PC-3 (cell line): ENCODE results near the gene PID1. TPM values are rescaled to one million over a fixed set of nuclear protein-coding genes. Genes with fewer than 3 reads are reported as not detected.

Experiments used
- ATAC-seq: fragments of 200-7000 bp; cut with Tn5 transposase; 2 replicates; pipeline ENCODE4 v1.9.1; 2020; ENCODE audit warnings: mild to moderate bottlenecking, moderate library complexity
- BruUV-seq: library from RNA; stranded (reverse); fragments of 400-500 nt; replicated peaks from 2 replicates; lab custom pipeline; 2021; lab: Mats Ljungman, UMichigan
- CTCF ChIA-PET: fragments of 300-600 bp; sonication (Branson Sonifier 250); formaldehyde crosslinking; loops from one replicate; lab custom pipeline; 2022; ENCODE audit warnings: antibody characterized with exemption; lab: Charles Lee
- POLR2A ChIA-PET: fragments of 300-600 bp; sonication (Branson Sonifier 250); formaldehyde crosslinking; loops from one replicate; lab custom pipeline; 2022; ENCODE audit warnings: antibody characterized with exemption; ENCODE audit not compliant: unreplicated experiment; lab: Charles Lee
- DNase-seq: peaks from one replicate; pipeline ENCODE4 v3.0.0-alpha.2; 2015
- H2AFZ ChIP-seq: fragments of 300-600 bp; sonication (generic); 2 replicates; pipeline ENCODE4 v1.6.0; 2016; ENCODE audit warnings: antibody characterized with exemption, low read length
- H3F3A ChIP-seq: fragments of 300-600 bp; sonication (generic); one replicate; pipeline ENCODE4 v1.6.0; 2017; ENCODE audit warnings: antibody characterized with exemption, low read length, control low read depth, mild to moderate bottlenecking; ENCODE audit not compliant: unreplicated experiment
- H3K27ac ChIP-seq: fragments of 300-600 bp; sonication (generic); 2 replicates; pipeline ENCODE4 v1.5.1; 2016; ENCODE audit warnings: mild to moderate bottlenecking, low read length
- H3K27me3 ChIP-seq: fragments of 300-600 bp; sonication (generic); 2 replicates; pipeline ENCODE4 v1.6.1; 2016; ENCODE audit warnings: low read length, mixed read lengths
- H3K36me3 ChIP-seq: fragments of 300-600 bp; sonication (generic); 2 replicates; pipeline ENCODE4 v1.6.1; 2016; ENCODE audit warnings: low read depth, mixed run types, low read length, mixed read lengths
- H3K4me1 ChIP-seq: fragments of 300-600 bp; sonication (generic); 2 replicates; pipeline ENCODE4 v1.5.1; 2016; ENCODE audit warnings: low read length; ENCODE audit not compliant: insufficient read depth
- H3K4me2 ChIP-seq: fragments of 300-600 bp; sonication (generic); 2 replicates; pipeline ENCODE4 v1.6.0; 2016; ENCODE audit warnings: low read length
- H3K4me3 ChIP-seq: fragments of 300-600 bp; sonication (generic); 2 replicates; pipeline ENCODE4 v1.5.1; 2016; ENCODE audit warnings: mild to moderate bottlenecking, low read length, mixed read lengths
- H3K79me2 ChIP-seq: fragments of 300-600 bp; sonication (generic); 2 replicates; pipeline ENCODE4 v1.6.1; 2017; ENCODE audit warnings: low read length, mixed read lengths
- H3K9ac ChIP-seq: fragments of 300-600 bp; sonication (generic); 2 replicates; pipeline ENCODE4 v1.6.0; 2016; ENCODE audit warnings: mild to moderate bottlenecking, low read length
- H3K9me2 ChIP-seq: fragments of 300-600 bp; sonication (generic); replicated peaks from 2 replicates; pipeline ENCODE4 v1.6.1; 2016; ENCODE audit warnings: mixed run types, low read length, mixed read lengths
- H3K9me3 ChIP-seq: fragments of 300-600 bp; sonication (generic); 2 replicates; pipeline ENCODE4 v1.6.1; 2016; ENCODE audit warnings: low read length, mixed read lengths
- H4K20me1 ChIP-seq: fragments of 300-600 bp; sonication (generic); 2 replicates; pipeline ENCODE4 v1.6.1; 2016; ENCODE audit warnings: low read length, mixed read lengths
- EZH2 ChIP-seq: fragments of 300-600 bp; sonication (generic); IDR thresholded peaks from one replicate; pipeline ENCODE4 v1.6.1; 2017; ENCODE audit warnings: antibody characterized with exemption, mild to moderate bottlenecking, low read length; ENCODE audit not compliant: unreplicated experiment
- EZH2phosphoT487 ChIP-seq: fragments of 300-600 bp; sonication (generic); IDR thresholded peaks from 2 replicates; pipeline ENCODE4 v1.6.1; 2018; ENCODE audit warnings: mild to moderate bottlenecking, antibody characterized with exemption, low read length, borderline replicate concordance
- intact Hi-C: fragments of 100-400 bp; cut with micrococcal nuclease; formaldehyde crosslinking; loops from 2 replicates; pipeline ENCODE4 v1.9.0; 2023
- total RNA-seq: library from RNA; depleted of rRNA; stranded (reverse); fragments of >200 nt; gene quantifications from 2 replicates; pipeline ENCODE4 v1.2.3, GENCODE V29; 2014
- TF ChIP-seq, protein P1 (sequence below): fragments of 300-600 bp; sonication (generic); conservative IDR thresholded peaks from 2 replicates; pipeline ENCODE4 v1.5.1; 2017; ENCODE audit warnings: antibody characterized with exemption, low read depth, mild to moderate bottlenecking, low read length

PID1 gene
- total RNA-seq, 1 experiment from 2014 or later: 0.84 TPM

DNA sequence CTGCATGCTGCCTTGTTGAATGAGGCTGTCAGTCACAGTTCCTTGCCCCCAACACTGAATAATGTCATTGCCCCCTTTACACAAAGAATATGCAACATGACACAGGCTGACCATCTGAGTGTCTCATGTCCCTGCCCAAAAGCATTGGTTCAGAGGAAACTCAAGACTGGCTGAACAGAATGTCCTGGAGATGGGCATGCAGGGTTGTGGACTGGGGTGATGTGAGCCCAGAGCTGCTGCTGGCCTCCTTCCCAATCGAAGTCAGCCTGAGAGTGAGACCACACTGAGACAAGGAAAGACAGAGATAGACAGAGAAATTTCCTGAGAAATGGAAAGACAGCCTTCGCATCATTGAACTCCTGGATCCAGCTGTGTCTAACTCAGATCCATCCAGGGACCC lies 110.1 kb downstream of the PID1 start:
- ATAC-seq (no peak), DNase-seq (no peak)
- H3F3A ChIP-seq: no peaks in the 10 kb centered on the region
- H3K4me1 ChIP-seq: no peaks in the 10 kb centered on the region
- no TSS peak for BruUV-seq
- H3K27ac ChIP-seq: no peak overlapping the region
- no peak overlapping the region for H3K4me2 ChIP-seq
- no peaks in the 10 kb centered on the region for H3K36me3 ChIP-seq
- H2AFZ ChIP-seq: no peak overlapping the region
- no peaks in the 10 kb centered on the region for H3K9me3 ChIP-seq
- no peak overlapping the region for H3K4me3 ChIP-seq
- ChIA-PET CTCF (no interaction called here), POLR2A (no interaction called here)
- TF ChIP-seq, protein P1, sequence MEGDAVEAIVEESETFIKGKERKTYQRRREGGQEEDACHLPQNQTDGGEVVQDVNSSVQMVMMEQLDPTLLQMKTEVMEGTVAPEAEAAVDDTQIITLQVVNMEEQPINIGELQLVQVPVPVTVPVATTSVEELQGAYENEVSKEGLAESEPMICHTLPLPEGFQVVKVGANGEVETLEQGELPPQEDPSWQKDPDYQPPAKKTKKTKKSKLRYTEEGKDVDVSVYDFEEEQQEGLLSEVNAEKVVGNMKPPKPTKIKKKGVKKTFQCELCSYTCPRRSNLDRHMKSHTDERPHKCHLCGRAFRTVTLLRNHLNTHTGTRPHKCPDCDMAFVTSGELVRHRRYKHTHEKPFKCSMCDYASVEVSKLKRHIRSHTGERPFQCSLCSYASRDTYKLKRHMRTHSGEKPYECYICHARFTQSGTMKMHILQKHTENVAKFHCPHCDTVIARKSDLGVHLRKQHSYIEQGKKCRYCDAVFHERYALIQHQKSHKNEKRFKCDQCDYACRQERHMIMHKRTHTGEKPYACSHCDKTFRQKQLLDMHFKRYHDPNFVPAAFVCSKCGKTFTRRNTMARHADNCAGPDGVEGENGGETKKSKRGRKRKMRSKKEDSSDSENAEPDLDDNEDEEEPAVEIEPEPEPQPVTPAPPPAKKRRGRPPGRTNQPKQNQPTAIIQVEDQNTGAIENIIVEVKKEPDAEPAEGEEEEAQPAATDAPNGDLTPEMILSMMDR: no peak
- TF ChIP-seq EZH2phosphoT487: no peak
- no peak for TF ChIP-seq EZH2
- no peak overlapping the region for H3K9ac ChIP-seq
- H3K79me2 ChIP-seq: no peaks in the 10 kb centered on the region
- 0 out of 2 replicates have a peak, but pooled peaks cover 5% of the 10 kb centered on the region for H3K27me3 ChIP-seq
- no peaks in the 10 kb centered on the region for H4K20me1 ChIP-seq
- no peaks in the 10 kb centered on the region for H3K9me2 ChIP-seq
- intact Hi-C loops: no loop called here

DNA sequence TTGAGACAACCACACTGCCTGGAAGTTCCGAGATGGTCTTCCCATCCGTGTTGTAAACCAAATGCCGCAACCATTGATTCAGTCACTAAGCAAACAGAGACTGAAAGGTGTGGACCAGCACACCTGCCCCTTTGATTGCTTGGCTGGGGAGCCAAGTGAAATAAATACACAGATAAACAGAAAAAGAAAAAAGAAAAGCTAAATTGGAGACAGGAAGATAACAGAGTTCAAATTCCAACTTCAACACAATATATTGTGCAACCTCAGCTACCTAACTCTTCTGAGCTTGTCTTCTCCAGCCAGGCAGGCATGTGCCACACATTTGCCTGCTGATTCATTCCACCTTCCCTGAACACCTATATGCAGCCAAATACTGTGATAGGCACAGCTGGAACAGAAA lies 110.9 kb downstream of the PID1 start:
- no peak for ATAC-seq
- DNase-seq: no peak
- no peaks in the 10 kb centered on the region for H3K4me1 ChIP-seq
- no peaks in the 10 kb centered on the region for H4K20me1 ChIP-seq
- H3K27ac ChIP-seq: no peak overlapping the region
- H3K27me3 ChIP-seq: 0 out of 2 replicates have a peak, but pooled peaks cover 5% of the 10 kb centered on the region
- H3K9me2 ChIP-seq: no peaks in the 10 kb centered on the region
- POLR2A ChIA-PET: no interaction called here
- CTCF ChIA-PET: no interaction called here
- no peak overlapping the region for H2AFZ ChIP-seq
- TF ChIP-seq EZH2 (no peak), EZH2phosphoT487 (no peak)
- TF ChIP-seq, protein P1: no peak
- H3K4me3 ChIP-seq: no peak overlapping the region
- no peaks in the 10 kb centered on the region for H3F3A ChIP-seq
- H3K9me3 ChIP-seq: no peaks in the 10 kb centered on the region
- H3K36me3 ChIP-seq: no peaks in the 10 kb centered on the region
- intact Hi-C loops: no loop called here
- BruUV-seq: no TSS peak
- no peaks in the 10 kb centered on the region for H3K79me2 ChIP-seq
- no peak overlapping the region for H3K4me2 ChIP-seq
- no peak overlapping the region for H3K9ac ChIP-seq

GRCh38 chr2:229159405-229159804 lies 111.7 kb downstream of the PID1 start:
- Histone ChIP-seq H2AFZ (no peak overlapping the region), H4K20me1 (no peaks in the 10 kb centered on the region), H3K36me3 (no peaks in the 10 kb centered on the region), H3K4me3 (no peak overlapping the region), H3K4me1 (no peaks in the 10 kb centered on the region), H3K27ac (no peak overlapping the region), H3F3A (no peaks in the 10 kb centered on the region), H3K27me3 (0 out of 2 replicates have a peak, but pooled peaks cover 5% of the 10 kb centered on the region), H3K9ac (no peak overlapping the region), H3K4me2 (no peak overlapping the region), H3K9me3 (no peaks in the 10 kb centered on the region), H3K9me2 (no peaks in the 10 kb centered on the region), H3K79me2 (no peaks in the 10 kb centered on the region)
- no peak for ATAC-seq
- intact Hi-C loops: no loop called here
- DNase-seq: no peak
- ChIA-PET CTCF (no interaction called here), POLR2A (no interaction called here)
- BruUV-seq: no TSS peak
- TF ChIP-seq EZH2 (no peak), EZH2phosphoT487 (no peak)
- TF ChIP-seq, protein P1: no peak
